NCI-H226 (cell line): ENCODE measurements around the gene RAB8B.

Experiments used
- DNase-seq: peaks from one replicate; pipeline ENCODE4 v3.0.0-alpha.2; 2015

The RAB8B gene

DNA sequence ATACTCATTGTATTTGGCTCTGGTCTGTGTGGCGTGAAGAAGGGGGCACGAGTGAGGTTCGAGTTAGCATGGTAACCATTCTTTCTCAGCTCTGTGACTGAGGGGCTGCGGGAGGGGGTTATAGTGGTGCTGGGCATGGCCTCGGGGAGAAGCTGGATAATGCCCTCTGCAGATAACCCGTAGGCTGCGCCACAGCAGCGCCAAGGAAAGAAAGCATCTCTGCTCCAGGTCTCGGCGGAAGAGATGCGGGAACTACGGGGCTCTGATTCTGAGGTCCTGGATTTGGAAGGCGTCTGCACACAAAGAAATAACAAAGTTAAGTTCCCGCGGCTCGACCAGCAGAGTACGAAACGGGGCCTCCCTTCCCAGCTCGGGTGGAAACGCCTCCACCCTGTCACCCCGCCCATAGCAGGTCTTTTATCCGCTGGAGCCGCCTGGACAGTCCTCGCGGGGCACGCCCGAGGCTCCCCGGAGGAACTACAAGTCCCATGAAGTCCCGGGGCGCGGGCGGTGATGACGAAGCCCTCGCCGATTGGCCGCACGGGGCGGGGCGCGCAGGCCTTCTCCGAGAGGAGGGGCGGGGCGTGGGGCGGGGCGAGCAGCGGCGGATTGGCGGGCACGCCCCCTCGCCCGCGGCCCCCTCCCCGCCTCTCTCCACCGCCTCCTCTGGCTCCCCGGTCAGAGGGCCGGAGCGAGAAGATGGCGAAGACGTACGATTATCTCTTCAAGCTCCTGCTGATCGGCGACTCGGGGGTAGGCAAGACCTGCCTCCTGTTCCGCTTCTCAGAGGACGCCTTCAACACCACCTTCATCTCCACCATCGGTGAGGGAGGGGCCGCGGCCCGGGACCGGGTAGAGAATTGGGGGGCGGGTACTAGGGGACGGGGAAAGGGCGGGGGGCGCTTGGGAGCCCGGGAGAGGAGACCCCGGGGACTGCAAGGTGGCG lies at the start of gene RAB8B:
Gene RAB8B, plus strand, starts transcription at position 681 of the 946 bp plus-strand sequence. Its CDS starts 19 bp downstream, at position 700.
- DNase-seq = peak; percentile 95

DNA sequence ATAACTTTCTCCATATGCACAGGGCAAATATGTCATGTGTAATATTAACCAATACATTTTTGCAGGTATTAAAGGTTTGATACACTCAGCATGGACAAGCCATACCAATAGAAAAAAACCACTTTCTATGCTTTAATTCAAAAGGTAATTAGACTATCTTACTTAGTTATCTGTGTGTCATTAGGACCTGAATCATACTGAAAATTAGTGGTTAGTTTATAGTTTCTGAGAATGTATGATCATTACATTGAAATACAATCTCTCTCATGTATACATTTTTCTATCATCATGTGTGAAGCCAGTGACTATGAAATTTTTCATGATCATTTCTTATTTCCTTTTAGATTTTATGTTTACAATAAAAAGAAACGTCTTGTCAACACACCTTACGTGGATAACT lies 48.5 kb upstream of the RAB8B start:
- DNase-seq = no peak

DNA sequence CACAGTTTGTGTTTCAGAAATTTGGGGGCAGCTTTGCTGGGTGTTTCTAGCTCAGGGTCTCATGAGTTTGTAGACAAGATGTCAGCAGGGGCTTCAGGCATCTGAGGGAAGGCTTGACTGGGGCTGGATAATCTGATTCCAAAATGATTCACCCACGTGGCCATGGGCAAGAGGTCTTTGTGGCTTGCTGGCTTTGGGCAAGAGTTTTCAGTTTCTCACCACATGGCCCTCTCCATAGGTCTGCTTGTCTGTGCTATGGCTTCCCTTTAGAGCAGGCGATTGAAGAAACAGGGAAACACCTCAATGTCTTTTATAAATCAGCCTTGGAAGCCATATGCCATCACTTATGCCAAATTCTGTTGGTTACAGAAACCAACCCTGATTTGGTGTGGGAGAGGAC lies 44.0 kb upstream of the RAB8B start:
- no peak for DNase-seq

DNA sequence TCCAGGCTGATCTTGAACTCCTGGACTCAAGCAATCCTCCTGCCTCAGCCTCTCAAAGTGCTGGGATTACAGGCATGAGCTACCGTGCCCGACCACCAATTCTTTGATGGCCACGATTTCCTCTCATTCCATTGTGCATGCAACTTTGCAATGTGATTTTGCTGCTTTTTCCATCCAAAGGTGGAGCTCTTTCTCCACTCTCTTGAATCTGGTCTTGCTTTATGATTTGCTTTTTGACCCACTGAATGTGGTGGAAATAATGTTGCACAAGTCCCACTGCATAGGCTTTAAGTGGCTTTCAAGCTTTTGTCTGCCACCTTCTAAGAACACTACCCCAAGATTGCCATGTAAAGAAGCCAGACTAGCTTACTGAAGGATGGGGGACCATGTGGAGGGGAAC lies 42.7 kb upstream of the RAB8B start:
- no peak for DNase-seq

DNA sequence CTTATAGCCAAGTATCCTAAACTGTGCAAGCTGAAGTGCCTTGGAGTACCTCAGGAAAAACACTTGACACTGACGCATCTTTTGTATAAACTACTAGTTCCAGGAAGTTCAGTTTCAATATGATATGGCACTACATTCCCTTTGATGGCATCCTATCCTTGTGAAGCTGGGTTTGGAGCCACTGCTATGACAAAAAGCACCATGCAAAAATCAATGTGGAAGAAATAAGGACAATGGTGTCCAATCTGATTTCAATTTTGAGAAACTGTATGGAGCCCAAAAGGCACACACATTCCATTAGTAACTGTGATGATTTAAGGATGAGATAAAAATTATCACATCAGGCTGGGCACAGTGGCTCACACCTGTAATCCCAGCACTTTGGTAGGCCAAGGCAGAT lies 37.7 kb upstream of the RAB8B start:
- no peak for DNase-seq

DNA sequence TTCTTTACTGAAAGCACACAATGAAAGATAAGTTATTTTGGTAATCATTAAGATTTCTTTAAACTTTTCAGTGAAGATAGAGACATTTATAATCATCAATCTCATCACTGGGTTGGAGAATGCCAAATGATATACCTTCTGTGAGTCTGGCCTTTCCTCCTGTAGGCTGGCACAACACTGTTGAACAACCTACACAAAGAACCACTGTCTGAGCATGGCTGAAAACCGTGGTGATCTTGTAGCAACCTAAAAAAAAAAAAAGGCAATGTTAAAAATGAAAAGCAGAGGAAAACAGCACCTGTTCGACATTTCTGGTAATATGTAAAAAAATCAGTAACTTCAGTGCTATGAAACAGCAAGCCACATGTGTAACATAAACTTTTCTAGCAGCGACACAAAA lies 33.9 kb upstream of the RAB8B start:
- no peak for DNase-seq

DNA sequence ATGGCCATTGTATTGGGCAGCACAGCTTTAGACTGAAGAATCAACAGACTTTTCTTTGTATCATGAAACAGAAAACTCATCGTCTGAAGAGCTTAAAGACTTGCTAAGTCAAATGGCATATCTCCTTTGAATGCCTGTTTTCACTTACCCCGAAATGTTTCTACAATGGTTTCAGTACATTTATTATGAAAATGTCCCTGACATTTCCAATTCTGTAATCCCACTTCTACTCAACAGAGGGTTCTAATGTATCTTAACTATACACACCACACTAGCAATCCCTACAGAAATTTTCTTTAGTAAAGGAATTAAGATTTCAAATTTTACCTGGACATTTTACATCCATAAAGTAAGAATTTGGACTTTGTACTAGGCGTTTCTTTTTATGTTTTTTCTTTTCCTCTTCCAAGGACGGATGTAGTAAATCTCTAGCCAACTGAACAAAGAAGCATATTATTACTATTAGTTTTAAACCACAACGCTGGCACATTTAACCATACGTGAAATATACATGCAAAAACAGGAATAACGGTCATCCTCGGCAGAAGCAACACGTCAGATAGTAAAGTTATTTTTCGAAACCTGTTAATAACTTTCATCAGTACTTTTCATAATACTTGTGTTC lies 33.2 kb upstream of the RAB8B start:
- DNase-seq = no peak

DNA sequence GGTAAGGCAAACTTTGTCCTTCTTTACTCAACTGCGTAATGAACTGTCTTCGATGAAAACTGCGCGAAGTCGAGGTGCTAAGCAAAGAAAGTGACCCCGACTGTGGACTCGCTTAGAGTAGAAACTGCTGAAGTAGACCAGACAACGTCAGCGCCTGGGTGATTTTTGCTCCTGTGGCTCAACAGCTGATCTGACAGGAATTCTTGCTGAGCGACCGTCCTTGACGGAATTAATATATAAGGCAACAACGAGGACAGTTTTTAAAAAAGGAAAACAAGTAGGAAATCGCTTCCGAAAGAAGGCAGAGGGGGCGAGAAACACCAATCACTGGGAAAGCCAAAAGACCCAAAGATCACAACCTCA lies 32.7 kb upstream of the RAB8B start:
- peak; percentile 47 for DNase-seq

DNA sequence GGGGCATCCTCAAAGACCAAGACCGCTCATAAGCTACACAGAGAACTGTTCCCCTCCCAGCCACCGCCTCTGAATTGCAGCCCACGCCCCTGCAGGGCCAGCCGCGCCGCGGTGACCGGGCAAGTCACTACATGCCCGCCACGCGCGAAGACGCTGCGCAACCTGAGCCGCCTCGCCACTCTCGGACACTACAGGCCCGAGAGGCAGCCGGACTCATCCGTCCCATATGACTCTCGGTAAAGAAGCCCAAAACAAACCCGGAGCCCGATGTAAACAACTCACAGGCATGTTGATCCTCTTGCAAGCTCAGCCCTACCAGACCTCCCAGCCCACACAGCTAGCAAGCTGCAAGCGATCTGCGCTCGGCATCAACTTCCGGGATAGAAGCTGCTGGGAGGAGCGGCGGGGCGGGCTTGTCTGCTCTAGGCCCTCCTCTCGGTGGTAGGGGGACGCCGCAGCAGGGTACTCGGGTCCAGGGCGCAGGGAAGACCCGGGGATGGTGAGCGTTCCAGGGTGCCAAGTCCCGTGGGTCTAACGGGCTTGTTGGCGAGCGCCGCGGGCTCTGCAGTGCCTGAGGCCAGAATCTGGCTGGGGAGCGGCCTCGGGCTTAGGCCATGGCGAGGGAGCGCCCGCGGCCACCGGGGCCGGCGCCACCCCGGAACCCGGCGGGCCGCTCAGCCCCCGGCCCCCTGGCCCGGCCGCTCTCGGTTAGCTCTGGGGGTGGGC lies 32.1 kb upstream of the RAB8B start, which contains the start of gene RPS27L:
Gene RPS27L, minus strand, starts transcription at position 360 of the 726 bp plus-strand sequence. Its CDS starts 72 bp downstream, at position 288.
- DNase-seq = peak; percentile 97

DNA sequence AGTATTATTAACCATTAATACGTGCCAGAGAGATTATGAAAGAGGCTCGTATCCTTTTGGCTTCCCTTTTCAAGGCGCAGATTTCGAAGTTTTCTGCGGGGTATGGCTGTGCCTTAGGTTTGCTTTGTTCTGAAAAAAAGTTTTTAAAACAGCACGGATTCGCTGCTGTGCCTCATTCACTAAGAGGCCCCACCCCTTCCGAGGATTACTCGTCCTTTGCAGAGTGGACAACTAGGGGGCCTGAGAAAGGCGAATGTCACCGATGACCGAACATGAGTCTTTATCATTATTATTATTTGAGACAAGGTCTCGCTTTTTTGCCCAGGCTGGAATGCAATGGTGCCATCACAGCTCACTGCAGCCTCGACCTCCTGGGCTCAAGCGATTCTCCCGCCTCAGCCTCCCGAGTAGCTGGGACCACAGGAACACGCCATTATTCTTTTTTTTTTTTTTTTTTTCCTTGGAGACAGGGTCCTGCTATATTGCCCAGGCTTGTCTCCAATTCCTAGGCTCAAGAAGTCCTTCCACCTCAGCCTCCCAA lies 31.4 kb upstream of the RAB8B start:
- DNase-seq = peak; percentile 68

DNA sequence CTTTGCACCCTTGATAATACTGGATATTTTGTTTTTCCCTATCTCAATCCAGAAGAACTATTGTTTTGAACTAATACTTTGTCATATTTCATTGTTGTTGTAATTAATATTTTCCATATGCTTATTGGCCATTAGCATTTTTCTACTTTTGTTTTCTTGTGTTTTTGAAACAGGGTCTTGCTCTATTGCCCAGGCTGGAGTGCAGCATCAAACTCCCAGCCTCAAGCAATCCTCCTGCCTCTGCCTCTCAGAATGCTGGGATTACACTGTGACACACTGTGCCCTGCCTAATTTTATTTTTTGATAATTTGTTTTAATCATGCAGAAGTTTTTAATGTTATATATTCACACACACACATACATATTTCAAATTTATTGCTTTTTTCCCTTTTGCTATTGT lies 28.8 kb upstream of the RAB8B start:
- DNase-seq = no peak

DNA sequence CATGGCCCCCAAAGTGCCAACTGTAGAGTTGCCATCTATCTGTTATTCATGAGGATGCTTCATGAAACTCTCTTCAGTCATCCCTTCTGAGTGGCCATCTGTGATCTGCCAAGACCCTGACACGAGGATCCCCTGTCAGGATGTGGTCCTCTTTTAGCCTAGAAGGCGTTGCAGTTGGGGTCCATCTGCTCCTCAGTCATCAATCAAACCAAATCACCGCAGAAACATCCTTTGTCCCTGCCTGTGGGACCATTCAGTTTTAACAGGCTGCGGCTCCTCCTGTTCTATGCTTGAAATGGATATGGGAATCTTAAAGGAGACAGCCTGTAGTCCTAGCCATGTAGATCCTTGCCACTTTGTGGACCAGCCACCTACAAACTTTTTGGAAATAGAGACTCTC lies 26.2 kb upstream of the RAB8B start:
- no peak for DNase-seq

DNA sequence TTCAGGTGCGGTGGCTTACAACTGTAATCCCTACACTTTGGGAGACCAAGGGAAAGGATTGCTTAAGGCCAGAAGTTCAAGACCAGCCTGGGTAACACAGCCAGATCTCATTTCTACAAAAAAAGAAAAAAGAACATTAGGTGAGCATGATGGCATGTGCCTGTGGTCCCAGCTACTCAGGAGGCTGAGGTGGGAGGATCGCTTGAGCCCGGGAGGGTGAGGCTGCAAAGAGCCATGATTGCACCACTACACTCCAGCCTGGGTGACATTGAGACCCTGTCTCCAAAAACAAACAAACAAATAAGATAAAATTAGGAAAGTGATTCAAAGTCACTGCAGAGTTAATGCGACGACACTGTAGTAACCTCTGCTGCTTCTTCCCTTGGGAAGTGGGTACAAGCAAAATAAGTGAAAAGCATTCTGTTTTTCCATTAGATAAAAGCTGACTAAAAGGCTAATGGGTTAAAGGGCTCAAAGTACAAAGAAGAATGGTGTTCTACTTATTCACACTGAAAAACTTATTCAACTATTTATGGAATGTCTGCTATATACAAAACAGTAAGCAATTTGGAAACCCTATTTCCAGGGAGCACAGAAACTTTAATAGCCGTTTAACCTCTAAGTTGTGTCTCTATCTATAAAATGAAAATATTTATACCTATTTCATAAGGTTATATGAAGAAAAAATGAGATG lies 24.1 kb upstream of the RAB8B start:
- DNase-seq = no peak

DNA sequence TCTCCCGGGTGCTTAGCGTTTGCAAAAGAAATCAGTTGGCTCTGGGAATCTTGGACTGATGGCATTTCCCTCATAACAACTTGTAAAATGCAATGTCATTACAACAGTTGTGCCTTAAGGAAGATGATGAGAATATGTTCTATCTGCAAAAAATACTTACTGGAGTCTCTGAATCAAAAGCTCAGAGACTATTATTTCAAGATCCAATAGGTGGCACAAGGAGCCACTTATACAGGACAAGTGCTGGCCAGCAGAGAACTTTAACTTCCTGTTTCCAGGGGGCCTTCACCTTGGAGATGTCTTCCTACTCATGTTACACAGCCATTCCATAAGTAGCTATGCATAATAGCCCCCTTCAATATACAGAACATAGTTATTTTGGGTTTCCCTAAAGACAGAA lies 23.2 kb upstream of the RAB8B start:
- DNase-seq = peak; percentile 36

DNA sequence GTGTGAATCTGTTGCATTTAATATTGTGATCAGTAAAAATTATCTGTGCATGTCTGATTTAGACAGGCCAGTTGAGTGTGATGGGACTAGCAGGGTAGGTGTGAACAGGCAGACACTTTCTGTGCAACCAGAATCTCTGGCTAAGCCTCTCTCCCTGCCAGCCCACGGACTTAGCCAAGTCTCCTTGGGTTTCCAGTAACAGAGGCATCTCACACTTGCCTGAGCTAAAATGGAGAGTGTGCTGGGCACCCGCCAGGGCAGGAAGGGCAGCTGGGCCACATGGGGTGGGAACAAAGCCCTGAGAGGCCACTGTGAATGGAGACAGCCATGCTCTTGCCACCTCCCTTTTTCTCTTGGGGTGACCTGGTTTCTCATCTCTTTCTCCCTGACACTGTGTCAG lies 19.6 kb upstream of the RAB8B start:
- no peak for DNase-seq

DNA sequence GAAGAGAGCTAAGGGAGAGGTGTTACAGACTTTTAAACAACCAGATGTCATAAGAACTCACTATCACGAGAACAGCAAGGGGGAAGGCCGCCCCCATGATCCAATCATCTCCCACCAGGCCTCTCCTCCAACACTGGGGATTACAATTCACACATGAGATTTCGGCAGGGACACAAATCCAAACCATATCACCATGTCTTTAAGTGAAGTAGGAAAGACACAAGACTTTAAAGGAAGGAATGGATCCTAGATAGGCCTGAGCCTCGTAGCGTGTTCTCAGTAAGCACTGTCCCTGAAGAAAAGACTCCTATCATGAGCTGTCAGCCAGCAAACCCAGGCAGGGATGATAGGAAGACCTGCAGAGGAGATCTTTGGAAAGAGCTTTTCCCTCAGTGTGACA lies 17.0 kb upstream of the RAB8B start:
- DNase-seq = no peak

DNA sequence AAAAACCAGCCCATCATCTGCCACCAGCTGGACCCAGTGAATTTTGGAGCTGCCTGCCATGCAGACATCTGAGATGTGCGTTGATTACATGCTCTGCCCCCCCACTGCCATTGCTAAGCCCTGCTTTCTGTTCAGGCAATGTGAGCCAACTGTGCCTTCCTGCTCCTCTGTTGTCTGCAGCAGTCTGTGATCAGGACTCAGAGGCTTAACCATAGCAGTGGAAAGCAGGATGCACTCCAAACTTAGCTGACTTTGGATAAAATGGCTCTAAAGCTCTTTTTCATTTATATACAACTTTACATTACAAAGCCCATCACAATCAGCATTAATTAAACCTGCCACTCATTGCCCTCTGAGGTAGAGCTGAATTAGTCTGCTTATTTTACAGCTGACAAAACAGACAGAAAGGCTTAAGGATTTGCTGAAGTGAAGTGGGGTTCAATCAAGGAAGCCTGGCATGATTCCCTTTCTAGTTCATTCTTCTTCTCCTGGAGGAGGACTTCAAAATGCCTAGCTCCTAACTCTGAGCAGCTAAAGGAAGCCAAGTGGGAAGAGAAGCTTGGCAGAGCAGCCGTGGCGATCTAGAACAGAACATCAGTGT lies 16.5 kb upstream of the RAB8B start:
- no peak for DNase-seq

DNA sequence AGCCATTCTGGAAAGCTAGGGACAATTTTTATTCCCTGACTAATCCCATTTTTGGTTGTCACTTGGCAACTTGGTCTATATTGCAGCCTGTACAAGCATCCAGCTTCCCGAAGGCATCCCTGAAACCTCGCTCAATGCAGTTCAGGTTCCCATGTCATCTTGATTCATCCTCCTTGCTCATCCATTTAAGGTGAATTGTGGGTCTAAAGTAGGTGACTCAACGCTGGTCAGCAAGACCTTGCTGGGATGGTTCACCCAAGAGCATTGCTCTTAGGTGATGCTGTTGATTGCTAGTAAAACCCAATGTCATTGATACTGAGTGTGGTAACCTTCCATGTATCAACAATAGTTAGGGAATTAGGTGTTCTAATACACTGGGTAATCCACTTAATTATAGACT lies 13.1 kb upstream of the RAB8B start:
- peak; percentile 68 for DNase-seq

DNA sequence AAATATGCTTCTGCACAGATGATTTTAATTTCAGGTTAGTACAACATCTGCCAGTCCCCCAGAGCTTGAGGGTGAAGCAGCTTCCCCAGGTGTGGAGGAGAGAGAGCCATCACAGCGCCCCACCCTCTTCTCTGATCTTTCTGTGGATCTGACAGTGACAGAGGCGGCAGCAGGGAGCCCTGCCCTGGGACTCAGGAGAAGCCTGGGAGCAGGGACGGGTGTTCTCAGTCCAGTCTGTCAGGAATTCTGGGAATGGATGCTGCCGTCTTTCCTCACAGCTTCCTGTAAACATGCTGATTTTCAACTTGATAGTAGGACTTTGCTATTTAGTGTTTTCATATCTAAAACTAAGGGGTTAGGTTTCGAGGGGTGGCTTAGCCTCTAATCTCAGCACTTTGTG lies 11.4 kb upstream of the RAB8B start:
- no peak for DNase-seq

DNA sequence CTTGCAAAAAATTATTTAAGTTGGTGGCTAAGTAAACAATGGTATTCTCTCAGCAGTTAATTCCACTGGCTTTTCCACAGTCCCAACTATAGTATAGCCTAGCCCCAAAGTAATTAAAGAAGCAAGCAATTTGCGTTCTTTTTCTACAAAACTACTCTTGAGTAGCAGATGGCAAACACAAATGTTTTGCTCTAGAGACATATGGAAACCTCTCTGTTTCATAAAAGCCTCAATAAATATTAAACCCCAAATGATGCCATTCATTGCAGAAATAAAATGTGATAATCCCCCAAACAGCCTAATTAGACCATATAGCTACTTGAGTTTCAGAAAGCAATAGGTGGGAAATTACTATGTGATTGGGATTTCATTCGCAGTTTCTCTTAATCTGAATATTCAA lies 8.7 kb upstream of the RAB8B start:
- no peak for DNase-seq

DNA sequence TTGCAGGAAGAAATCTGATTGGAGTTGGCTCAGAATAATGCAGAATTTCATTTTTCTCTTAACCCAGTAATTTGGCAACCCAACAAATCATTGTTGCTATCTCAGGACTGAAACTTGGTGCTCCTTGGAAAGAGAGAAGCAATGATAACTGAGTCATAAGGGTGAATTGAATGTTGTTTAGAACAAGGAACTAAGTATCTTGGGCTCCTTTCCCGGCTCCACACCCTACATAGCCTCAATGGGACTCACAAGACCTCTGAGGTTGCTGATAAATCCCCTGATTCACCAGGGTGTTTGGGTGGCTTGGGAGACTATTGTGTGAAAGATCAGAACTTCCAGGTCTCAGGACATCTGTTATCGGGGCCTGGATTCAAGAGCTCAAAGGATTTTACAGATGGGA lies 7.8 kb upstream of the RAB8B start:
- no peak for DNase-seq

DNA sequence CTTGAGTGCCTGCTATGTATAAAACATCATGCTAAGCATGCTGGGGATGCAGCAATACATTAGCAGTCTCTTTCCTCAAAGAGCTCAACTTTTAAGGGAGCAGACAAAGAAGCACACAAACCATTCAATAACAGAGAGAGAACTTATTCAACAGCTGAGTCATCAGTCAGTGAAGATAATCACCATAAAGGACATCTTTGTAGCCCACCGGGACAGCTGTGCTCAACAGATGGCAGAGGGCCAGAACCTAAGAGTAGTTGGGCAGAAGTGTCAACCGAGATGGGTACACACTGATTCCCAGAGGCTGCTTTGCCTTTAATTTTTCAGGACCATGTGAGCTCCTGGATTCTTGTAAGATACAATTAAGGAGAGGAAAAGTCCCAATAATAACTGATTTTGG lies 4.2 kb upstream of the RAB8B start:
- no peak for DNase-seq
